Natural killer cell (primary cell): Measurements from ENCODE around the gene B3GNT7. TPM values are rescaled to one million over a fixed set of nuclear protein-coding genes. Genes with fewer than 3 reads are reported as not detected.

Experiments used
- ATAC-seq, 3 donors: fragments of 150-1000 bp in 2 of 3; fragments of 200-7000 bp in 1 of 3; cut with Tn5 transposase; 1 replicate in 1 of 3; 2 replicates in 2 of 3; pipeline ENCODE4 v1.10.0; 2021; ENCODE audit warnings: mild to moderate bottlenecking in 2 of 3, moderate library complexity in 2 of 3
- DNase-seq, 2 donors: peaks; one replicate each; pipeline versions ENCODE4 v3.0.0 to v3.0.0-alpha.2; 2013 to 2021; ENCODE audit warnings: mixed read lengths in 1 of 2
- H3K27ac ChIP-seq: one replicate; pipeline ENCODE4 v1.5.1; 2013; ENCODE audit warnings: mild to moderate bottlenecking, low read length
- H3K27me3 ChIP-seq: one replicate; pipeline ENCODE4 v1.6.1; 2013; ENCODE audit warnings: low read length; ENCODE audit not compliant: control insufficient read depth, insufficient read depth
- H3K36me3 ChIP-seq: one replicate; pipeline ENCODE4 v1.6.1; 2013; ENCODE audit warnings: low read length; ENCODE audit not compliant: control insufficient read depth, insufficient read depth
- H3K4me1 ChIP-seq: one replicate; pipeline ENCODE4 v1.6.1; 2013; ENCODE audit warnings: low read length; ENCODE audit not compliant: control insufficient read depth, insufficient read depth
- H3K4me3 ChIP-seq: one replicate; pipeline ENCODE4 v1.5.1; 2013; ENCODE audit warnings: low read length
- H3K9me3 ChIP-seq: one replicate; pipeline ENCODE4 v1.6.1; 2013; ENCODE audit warnings: low read length; ENCODE audit not compliant: control insufficient read depth, insufficient read depth
- H3K27ac Mint-ChIP-seq, 2 donors: one replicate each; pipeline ENCODE4 v1.8.0; 2022; ENCODE audit warnings: mild to moderate bottlenecking in 2 of 2, mixed read lengths in 2 of 2, moderate library complexity in 1 of 2
- H3K27me3 Mint-ChIP-seq, 2 donors: one replicate each; pipeline ENCODE4 v1.8.0; 2022; ENCODE audit warnings: low read depth in 2 of 2, mixed read lengths in 2 of 2
- H3K36me3 Mint-ChIP-seq: one replicate; pipeline ENCODE4 v1.8.0; 2022; ENCODE audit warnings: mixed read lengths
- H3K4me1 Mint-ChIP-seq, 2 donors: one replicate each; pipeline ENCODE4 v1.8.0; 2022; ENCODE audit warnings: mixed read lengths in 2 of 2
- H3K4me3 Mint-ChIP-seq: one replicate; pipeline ENCODE4 v1.8.0; 2022; ENCODE audit warnings: mild to moderate bottlenecking, moderate library complexity, mixed read lengths
- H3K9me3 Mint-ChIP-seq, 2 donors: one replicate each; pipeline ENCODE4 v1.8.0; 2022; ENCODE audit warnings: mixed read lengths in 2 of 2
- WGBS: methylation state at CpG from one replicate; pipeline ENCODE4 v1.1.7; 2013; ENCODE audit warnings: missing lambda C conversion rate; ENCODE audit not compliant: insufficient coverage; 5-methylcytosine and 5-hydroxymethylcytosine counted together
- intact Hi-C: fragments of 100-400 bp; cut with micrococcal nuclease; formaldehyde crosslinking; loops from one replicate; pipeline ENCODE4 v1.14.2; 2022
- total RNA-seq, 4 donors: library from RNA; stranded (reverse); fragments of 120-200 nt in 1 of 4; gene quantifications; one replicate each; pipeline versions ENCODE4 v1.2.3 to v1.2.4, GENCODE V29; 2013 to 2022
- TF ChIP-seq, protein P1 (sequence below): fragments of 200-600 bp; IDR thresholded peaks from one replicate; pipeline ENCODE4 v1.8.0; 2022; ENCODE audit warnings: antibody characterized with exemption

The B3GNT7 gene
- total RNA-seq, 3 donors from 2014 or later (not counting 1 experiment from before 2014, with no cell fraction given), result 87.5 to 151 (median 113) TPM

DNA sequence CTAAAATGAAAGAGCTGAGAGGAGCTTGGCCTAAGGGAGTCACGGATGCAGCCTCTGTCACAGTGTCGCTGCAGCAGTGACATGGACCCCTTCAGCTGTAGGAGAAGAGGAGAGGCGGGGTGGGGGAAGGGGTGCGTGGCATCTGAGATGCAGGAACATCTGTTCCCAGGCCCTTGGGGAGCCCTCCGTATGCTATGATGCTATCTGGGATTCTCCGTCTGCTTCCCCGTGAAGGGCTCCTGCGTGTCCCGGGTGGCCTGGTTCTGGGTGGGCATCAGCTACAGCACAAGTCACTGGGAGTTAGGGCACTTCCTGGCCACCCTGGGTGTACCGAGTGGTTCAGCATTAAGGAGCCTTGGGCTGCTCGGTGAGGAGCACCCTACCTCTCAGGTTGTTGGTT, 35.6 kb upstream of the B3GNT7 start:
- Histone ChIP-seq H3K9me3 (no peaks in the 10 kb centered on the region), H3K4me3 (no peak overlapping the region), H3K4me1 (peaks cover 31% of the 10 kb centered on the region), H3K27me3 (no peaks in the 10 kb centered on the region), H3K27ac (no peak overlapping the region), H3K36me3 (no peaks in the 10 kb centered on the region)
- no peak for DNase-seq
- TF ChIP-seq, protein P1, sequence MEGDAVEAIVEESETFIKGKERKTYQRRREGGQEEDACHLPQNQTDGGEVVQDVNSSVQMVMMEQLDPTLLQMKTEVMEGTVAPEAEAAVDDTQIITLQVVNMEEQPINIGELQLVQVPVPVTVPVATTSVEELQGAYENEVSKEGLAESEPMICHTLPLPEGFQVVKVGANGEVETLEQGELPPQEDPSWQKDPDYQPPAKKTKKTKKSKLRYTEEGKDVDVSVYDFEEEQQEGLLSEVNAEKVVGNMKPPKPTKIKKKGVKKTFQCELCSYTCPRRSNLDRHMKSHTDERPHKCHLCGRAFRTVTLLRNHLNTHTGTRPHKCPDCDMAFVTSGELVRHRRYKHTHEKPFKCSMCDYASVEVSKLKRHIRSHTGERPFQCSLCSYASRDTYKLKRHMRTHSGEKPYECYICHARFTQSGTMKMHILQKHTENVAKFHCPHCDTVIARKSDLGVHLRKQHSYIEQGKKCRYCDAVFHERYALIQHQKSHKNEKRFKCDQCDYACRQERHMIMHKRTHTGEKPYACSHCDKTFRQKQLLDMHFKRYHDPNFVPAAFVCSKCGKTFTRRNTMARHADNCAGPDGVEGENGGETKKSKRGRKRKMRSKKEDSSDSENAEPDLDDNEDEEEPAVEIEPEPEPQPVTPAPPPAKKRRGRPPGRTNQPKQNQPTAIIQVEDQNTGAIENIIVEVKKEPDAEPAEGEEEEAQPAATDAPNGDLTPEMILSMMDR, result no peak
- no peaks in the 10 kb centered on the region for H3K36me3 Mint-ChIP-seq
- intact Hi-C loops, result loop anchor here (5.0 kb wide), 1 partner anchor 52 kb away; no protein-coding TSS in a partner anchor
- peaks cover 24 to 29% of the 10 kb centered on the region in 2 donors for H3K4me1 Mint-ChIP-seq
- H3K27me3 Mint-ChIP-seq, result no peaks in the 10 kb centered on the region
- H3K9me3 Mint-ChIP-seq, result no peaks in the 10 kb centered on the region
- no peak for ATAC-seq
- peak overlapping the region; percentile 24 to 95 for H3K27ac Mint-ChIP-seq
- no peak overlapping the region for H3K4me3 Mint-ChIP-seq
- 95% methylated on average over 11 of the region's 11 CpGs for WGBS

DNA sequence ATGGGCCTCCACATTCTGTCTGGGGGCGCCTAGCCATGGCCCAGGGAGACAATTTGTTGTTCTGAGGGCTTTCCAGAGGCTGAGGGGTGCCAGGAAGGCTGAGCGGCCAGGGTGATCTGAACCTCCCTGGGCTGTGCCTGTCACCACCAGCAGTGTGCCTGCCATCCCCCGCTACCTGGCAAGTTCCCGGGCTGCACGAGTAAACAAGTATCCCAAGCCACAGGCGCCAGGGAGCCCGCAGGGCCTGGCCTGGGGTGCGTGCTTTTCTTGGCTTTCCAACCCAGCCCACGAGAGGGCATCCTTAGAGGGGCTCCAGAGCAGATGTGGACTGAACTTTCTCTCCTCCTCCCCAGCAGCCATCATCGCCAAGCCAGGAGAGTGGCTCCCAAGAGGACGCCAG, 35.1 kb upstream of the B3GNT7 start:
- Histone ChIP-seq H3K4me1 (peaks cover 35% of the 10 kb centered on the region), H3K36me3 (no peaks in the 10 kb centered on the region), H3K4me3 (no peak overlapping the region), H3K27ac (no peak overlapping the region), H3K9me3 (no peaks in the 10 kb centered on the region), H3K27me3 (no peaks in the 10 kb centered on the region)
- H3K27me3 Mint-ChIP-seq, result no peaks in the 10 kb centered on the region
- TF ChIP-seq, protein P1, result no peak
- ATAC-seq, result no peak
- no peaks in the 10 kb centered on the region for H3K9me3 Mint-ChIP-seq
- H3K27ac Mint-ChIP-seq, result peak overlapping the region; percentile 87 to 95
- H3K36me3 Mint-ChIP-seq, result no peaks in the 10 kb centered on the region
- no peak overlapping the region for H3K4me3 Mint-ChIP-seq
- intact Hi-C loops, result loop anchor here (5.0 kb wide), 1 partner anchor 52 kb away; no protein-coding TSS in a partner anchor
- peaks cover 27 to 33% of the 10 kb centered on the region in 2 donors for H3K4me1 Mint-ChIP-seq
- 95% methylated on average over 11 of the region's 11 CpGs for WGBS
- DNase-seq, result no peak

GRCh38 chr2:231360881-231361371, 34.6 kb upstream of the B3GNT7 start:
- H3K4me3 ChIP-seq, result no peak overlapping the region
- H3K9me3 ChIP-seq, result no peaks in the 10 kb centered on the region
- no peak for ATAC-seq
- intact Hi-C loops, result loop anchor here (5.0 kb wide), 1 partner anchor 51 kb away; no protein-coding TSS in a partner anchor
- no peaks in the 10 kb centered on the region for H3K27me3 ChIP-seq
- peaks cover 35% of the 10 kb centered on the region for H3K4me1 ChIP-seq
- Mint-ChIP-seq H3K4me3 (peak overlapping the region; percentile 38), H3K27ac (peak overlapping the region; percentile 87 to 95), H3K27me3 (no peaks in the 10 kb centered on the region), H3K4me1 (peaks cover 27 to 33% of the 10 kb centered on the region in 2 donors), H3K9me3 (no peaks in the 10 kb centered on the region), H3K36me3 (no peaks in the 10 kb centered on the region)
- no peaks in the 10 kb centered on the region for H3K36me3 ChIP-seq
- TF ChIP-seq, protein P1, result no peak
- no peak overlapping the region for H3K27ac ChIP-seq
- no peak for DNase-seq
- 93% methylated on average over 13 of the region's 13 CpGs for WGBS
